Measurements from ENCODE around the gene ZNF483. TPM values are rescaled to one million over a fixed set of nuclear protein-coding genes. Genes with fewer than 3 reads are reported as not detected.

Gene ZNF483
- total and polyA plus RNA-seq, 9 of the 15 experiments (the other 6 are each of a cell fraction or from before 2014, with no cell fraction given), result 0.04 to 1.0 (median 0.38) TPM

GRCh38 chr9:111527347-111527746, 2.4 kb downstream of the ZNF483 start:
- intact Hi-C loops (cut with micrococcal nuclease) (loop anchor here (5.0 kb wide), 1 partner anchor 45 kb away; the partner anchor contains the start of gene ECPAS), in situ Hi-C loops (cut with MboI) (no loop called here)
- no peak for TF ChIP-seq CBX1 (IDR thresholded peaks at IDR 0.05; ENCODE audit: low read depth)
- TF ChIP-seq NCOA6 (IDR thresholded peaks at IDR 0.05), result no peak
- H3K4me2 ChIP-seq (ENCODE audit: insufficient read depth, low read length), result no peak overlapping the region
- BruUV-seq (replicated peaks), result no TSS peak
- no peak for FAIRE-seq
- H3K4me3 ChIP-seq, result no peak overlapping the region
- H3K27me3 ChIP-seq (ENCODE audit: control insufficient read depth in 2 of 2, insufficient read depth in 2 of 2, low read length in 2 of 2), result peaks cover 22 to 32% of the 10 kb centered on the region in 2 experiments; a peak in 4 of 5 replicates
- H3K9me3 ChIP-seq (replicated peaks; ENCODE audit: control insufficient read depth, insufficient read depth, low read depth, low read length), result no peaks in the 10 kb centered on the region
- no peaks in the 10 kb centered on the region for H3K79me2 ChIP-seq (ENCODE audit: control insufficient read depth, insufficient read depth, low read length)
- no peaks in the 10 kb centered on the region for H3K9me1 ChIP-seq (ENCODE audit: control insufficient read depth, insufficient read depth, low read length)
- ChIA-PET CTCF (ENCODE audit: low intra/inter-chr PET ratio) (no interaction called here), POLR2A (interaction anchor here (0.7 to 1.9 kb wide), 2 partner anchors 13 to 26 kb away, joined by 4 read pairs; no protein-coding TSS in a partner anchor)
- H3K27ac ChIP-seq (ENCODE audit: extremely low read depth, low read depth, low read length), result no peak overlapping the region
- H2AFZ ChIP-seq (ENCODE audit: low read depth, low read length), result no peak overlapping the region
- no peaks in the 10 kb centered on the region for H4K20me1 ChIP-seq (replicated peaks; ENCODE audit: control insufficient read depth, insufficient read depth, low read length)
- no peak for ATAC-seq
- H3K4me1 ChIP-seq (replicated peaks in 1 of 2; ENCODE audit: control insufficient read depth in 2 of 2, insufficient read depth in 2 of 2, low read length in 2 of 2), result peaks cover 12 to 13% of the 10 kb centered on the region in 2 experiments
- H3K9ac ChIP-seq (ENCODE audit: insufficient read depth in 1 of 2, low read depth in 2 of 2, low read length in 2 of 2), result no peak overlapping the region
- H3K36me3 ChIP-seq (ENCODE audit: control insufficient read depth, insufficient read depth, low read length), result no peaks in the 10 kb centered on the region
- WGBS (ENCODE audit: insufficient coverage, low coverage, missing lambda C conversion rate), result 3% methylated on average over 2 of the region's 2 CpGs
- DNase-seq (ENCODE audit: extremely low read depth in 1 of 4, low spot score in 3 of 4), result no peak

GRCh38 chr9:111529787-111530186, 4.8 kb downstream of the ZNF483 start:
- ATAC-seq (no peak), FAIRE-seq (no peak), DNase-seq (ENCODE audit: extremely low read depth in 1 of 4, low spot score in 3 of 4) (no peak)
- H3K36me3 ChIP-seq (ENCODE audit: control insufficient read depth, insufficient read depth, low read length), result no peaks in the 10 kb centered on the region
- no peaks in the 10 kb centered on the region for H4K20me1 ChIP-seq (replicated peaks; ENCODE audit: control insufficient read depth, insufficient read depth, low read length)
- intact Hi-C loops (cut with micrococcal nuclease), result loop anchor here (5.0 kb wide), 1 partner anchor 47 kb away; the partner anchor contains the start of gene ECPAS
- H3K9me3 ChIP-seq (replicated peaks; ENCODE audit: control insufficient read depth, insufficient read depth, low read depth, low read length), result no peaks in the 10 kb centered on the region
- ChIA-PET POLR2A (no interaction called here), CTCF (ENCODE audit: low intra/inter-chr PET ratio) (no interaction called here)
- 0% methylated on average over 2 of the region's 2 CpGs for WGBS (ENCODE audit: insufficient coverage, low coverage, missing lambda C conversion rate)
- in situ Hi-C loops (cut with MboI), result no loop called here
- H3K4me1 ChIP-seq (replicated peaks in 1 of 2; ENCODE audit: control insufficient read depth in 2 of 2, insufficient read depth in 2 of 2, low read length in 2 of 2), result peaks cover 12% of the 10 kb centered on the region in 2 experiments
- no peaks in the 10 kb centered on the region for H3K9me1 ChIP-seq (ENCODE audit: control insufficient read depth, insufficient read depth, low read length)
- no peak overlapping the region for H3K4me3 ChIP-seq
- no TSS peak for BruUV-seq (replicated peaks)
- H3K9ac ChIP-seq (ENCODE audit: insufficient read depth in 1 of 2, low read depth in 2 of 2, low read length in 2 of 2), result no peak overlapping the region
- no peak overlapping the region for H2AFZ ChIP-seq (ENCODE audit: low read depth, low read length)
- no peak overlapping the region for H3K27ac ChIP-seq (ENCODE audit: extremely low read depth, low read depth, low read length)
- peaks cover 18 to 22% of the 10 kb centered on the region in 2 experiments; a peak in 4 of 5 replicates for H3K27me3 ChIP-seq (ENCODE audit: control insufficient read depth in 2 of 2, insufficient read depth in 2 of 2, low read length in 2 of 2)
- no peaks in the 10 kb centered on the region for H3K79me2 ChIP-seq (ENCODE audit: control insufficient read depth, insufficient read depth, low read length)
- H3K4me2 ChIP-seq (ENCODE audit: insufficient read depth, low read length), result no peak overlapping the region
- TF ChIP-seq RFX1 (IDR thresholded peaks at IDR 0.05) (peak; percentile 15; the same call in 1 of the 2 replicates), TCF7 (IDR thresholded peaks at IDR 0.05; ENCODE audit: borderline replicate concordance) (no peak), ZNF589 (CRISPR knock-in tag; IDR thresholded peaks at IDR 0.05; ENCODE audit: low read depth) (no peak), ZNF699 (CRISPR knock-in tag; IDR thresholded peaks at IDR 0.05; ENCODE audit: insufficient replicate concordance) (no peak), RREB1 (CRISPR knock-in tag; IDR thresholded peaks at IDR 0.05) (no peak)

All from K562 (cell line).